ENCODE measurements around the gene PXYLP1. TPM values are rescaled to one million over a fixed set of nuclear protein-coding genes. Genes with fewer than 3 reads are reported as not detected.

PXYLP1 gene
- total and polyA plus RNA-seq, 10 of the 15 experiments (the other 5 are each of a cell fraction or from before 2014, with no cell fraction given): 0.06 to 1.7 (median 0.35) TPM

- TF ChIP-seq USF2 (IDR thresholded peaks at IDR 0.05; ENCODE audit: borderline replicate concordance, low read depth, low read length): no peak
- no peak for TF ChIP-seq ZNF217 (IDR thresholded peaks at IDR 0.05)
- TF ChIP-seq SREBF2 (IDR thresholded peaks at IDR 0.05; ENCODE audit: low read length): no peak
- no peak for TF ChIP-seq YY1 (IDR thresholded peaks at IDR 0.05; ENCODE audit: low read depth, low read length)
- no peak for TF ChIP-seq ASH2L (IDR thresholded peaks at IDR 0.05; ENCODE audit: borderline replicate concordance, low read depth)
- TF ChIP-seq PAX8 (IDR thresholded peaks at IDR 0.05): no peak
- no peak for TF ChIP-seq FOS (IDR thresholded peaks at IDR 0.05; ENCODE audit: borderline replicate concordance, extremely low read depth, insufficient read length)
- TF ChIP-seq CUX1 (IDR thresholded peaks at IDR 0.05; ENCODE audit: insufficient replicate concordance, low read depth, low read length): no peak
- TF ChIP-seq CHD1 (IDR thresholded peaks at IDR 0.05; ENCODE audit: low read depth, low read length): no peak
Measured at GRCh38 chr3:141291559-141292355, 60.1 kb downstream of the PXYLP1 start (continued).

Measured in GM12878 (cell line).